GM23248 (cell line): ENCODE results near the gene MPRIP. TPM values are rescaled to one million over a fixed set of nuclear protein-coding genes. Genes with fewer than 3 reads are reported as not detected.
A peak's percentile ranks its signal among the peaks of the same experiment; 100 is the strongest.

Experiments
- DNase-seq: peaks from one replicate; pipeline ENCODE4 v3.0.0-alpha.2; 2015
- H2AFZ ChIP-seq: fragments of 200-600 bp; sonication (generic); 2 replicates; pipeline ENCODE4 v1.6.1; 2016; ENCODE audit warnings: antibody characterized with exemption
- H3F3A ChIP-seq: fragments of 200-600 bp; sonication (generic); 2 replicates; pipeline ENCODE4 v1.6.1; 2016; ENCODE audit warnings: mild to moderate bottlenecking, antibody characterized with exemption, mixed run types; ENCODE audit not compliant: insufficient read depth
- H3K27ac ChIP-seq: fragments of 200-600 bp; sonication (generic); 2 replicates; pipeline ENCODE4 v1.5.1; 2016; ENCODE audit warnings: mild to moderate bottlenecking
- H3K27me3 ChIP-seq: fragments of 200-600 bp; sonication (generic); replicated peaks from 2 replicates; pipeline ENCODE4 v1.6.1; 2016; ENCODE audit warnings: mild to moderate bottlenecking; ENCODE audit not compliant: insufficient read depth
- H3K36me3 ChIP-seq: fragments of 200-600 bp; sonication (generic); 2 replicates; pipeline ENCODE4 v1.6.1; 2016; ENCODE audit warnings: low read depth, mild to moderate bottlenecking
- H3K4me1 ChIP-seq: fragments of 200-600 bp; sonication (generic); 2 replicates; pipeline ENCODE4 v1.6.1; 2016; ENCODE audit warnings: mild to moderate bottlenecking; ENCODE audit not compliant: insufficient read depth
- H3K4me2 ChIP-seq: fragments of 200-600 bp; sonication (generic); one replicate; pipeline ENCODE4 v1.6.1; 2016; ENCODE audit warnings: mild to moderate bottlenecking; ENCODE audit not compliant: unreplicated experiment
- H3K4me3 ChIP-seq: fragments of 200-600 bp; sonication (generic); 2 replicates; pipeline ENCODE4 v1.5.1; 2016; ENCODE audit warnings: mild to moderate bottlenecking
- H3K79me2 ChIP-seq: fragments of 200-600 bp; sonication (generic); 2 replicates; pipeline ENCODE4 v1.6.1; 2016; ENCODE audit warnings: mild to moderate bottlenecking; ENCODE audit not compliant: insufficient read depth
- H3K9ac ChIP-seq: fragments of 200-600 bp; sonication (generic); 2 replicates; pipeline ENCODE4 v1.6.1; 2016; ENCODE audit warnings: mild to moderate bottlenecking
- H3K9me2 ChIP-seq: fragments of 200-600 bp; sonication (generic); 2 replicates; pipeline ENCODE4 v1.6.1; 2016; ENCODE audit warnings: mixed run types, mild to moderate bottlenecking, moderate library complexity; ENCODE audit not compliant: insufficient read depth
- H3K9me3 ChIP-seq: fragments of 200-600 bp; sonication (generic); one replicate; pipeline ENCODE4 v1.6.1; 2017; ENCODE audit warnings: low read depth
- H4K20me1 ChIP-seq: fragments of 200-600 bp; sonication (generic); 2 replicates; pipeline ENCODE4 v1.6.0; 2016; ENCODE audit not compliant: insufficient read depth
- EZH2 ChIP-seq: fragments of 200-600 bp; sonication (generic); IDR thresholded peaks from 2 replicates; pipeline ENCODE4 v1.6.1; 2018; ENCODE audit warnings: antibody characterized with exemption, mild to moderate bottlenecking; ENCODE audit not compliant: insufficient read depth, poor library complexity, severe bottlenecking
- EZH2phosphoT487 ChIP-seq: fragments of 200-600 bp; sonication (generic); IDR thresholded peaks from 2 replicates; pipeline ENCODE4 v1.6.1; 2018; ENCODE audit warnings: antibody characterized with exemption, moderate library complexity, mild to moderate bottlenecking, low read depth; ENCODE audit not compliant: insufficient read depth
- WGBS, 2 experiments: methylation state at CpG; one replicate each; pipeline ENCODE4 v1.1.6; 2015 to 2017; ENCODE audit warnings: low lambda C conversion rate in 2 of 2, low coverage in 1 of 2; ENCODE audit errors: missing lambda C conversion rate in 2 of 2; 5-methylcytosine and 5-hydroxymethylcytosine counted together
- in situ Hi-C: fragments of 300-500 bp; cut with MboI; formaldehyde crosslinking; loops from 2 replicates; pipeline ENCODE4 v1.15.0; 2020
- polyA plus RNA-seq: library from polyadenylated mRNA; unstranded; fragments of >200 nt; fragmentation: Nextera tagmentation; extraction: Ambion mirVana; gene quantifications from 2 replicates; pipeline ENCODE4 v1.2.1, GENCODE V29; 2016
- total RNA-seq: library from RNA; depleted of rRNA; stranded (reverse); fragments of >200 nt; shearing (Covaris generic); gene quantifications from 2 replicates; pipeline ENCODE4 v1.2.3, GENCODE V29; 2014

MPRIP gene
- total and polyA plus RNA-seq, 2 experiments from 2014 or later, result 73.5 to 292 TPM

GRCh38 chr17:17041571-17042383 lies 480 bp upstream of the MPRIP start:
- Histone ChIP-seq H3K9ac (peak overlapping the region; percentile 68), H3K27me3 (no peaks in the 10 kb centered on the region), H3K4me1 (peaks cover 32% of the 10 kb centered on the region), H3K4me3 (peak overlapping the region; percentile 78), H3K27ac (peak overlapping the region; percentile 61), H3K9me2 (no peaks in the 10 kb centered on the region), H3K36me3 (no peaks in the 10 kb centered on the region), H2AFZ (peak overlapping the region; percentile 91), H3K4me2 (peak overlapping the region; percentile 86), H3F3A (peaks cover 52% of the 10 kb centered on the region), H3K9me3 (no peaks in the 10 kb centered on the region), H3K79me2 (peaks cover 41% of the 10 kb centered on the region), H4K20me1 (peaks cover 11% of the 10 kb centered on the region; the same call in 1 of the 2 replicates)
- peak; percentile 97 for DNase-seq
- 3 to 4% methylated on average over 26 to 32 of the region's 44 CpGs for WGBS, 2 experiments
- TF ChIP-seq EZH2phosphoT487 (no peak), EZH2 (no peak)
- in situ Hi-C loops, result no loop called here

DNA sequence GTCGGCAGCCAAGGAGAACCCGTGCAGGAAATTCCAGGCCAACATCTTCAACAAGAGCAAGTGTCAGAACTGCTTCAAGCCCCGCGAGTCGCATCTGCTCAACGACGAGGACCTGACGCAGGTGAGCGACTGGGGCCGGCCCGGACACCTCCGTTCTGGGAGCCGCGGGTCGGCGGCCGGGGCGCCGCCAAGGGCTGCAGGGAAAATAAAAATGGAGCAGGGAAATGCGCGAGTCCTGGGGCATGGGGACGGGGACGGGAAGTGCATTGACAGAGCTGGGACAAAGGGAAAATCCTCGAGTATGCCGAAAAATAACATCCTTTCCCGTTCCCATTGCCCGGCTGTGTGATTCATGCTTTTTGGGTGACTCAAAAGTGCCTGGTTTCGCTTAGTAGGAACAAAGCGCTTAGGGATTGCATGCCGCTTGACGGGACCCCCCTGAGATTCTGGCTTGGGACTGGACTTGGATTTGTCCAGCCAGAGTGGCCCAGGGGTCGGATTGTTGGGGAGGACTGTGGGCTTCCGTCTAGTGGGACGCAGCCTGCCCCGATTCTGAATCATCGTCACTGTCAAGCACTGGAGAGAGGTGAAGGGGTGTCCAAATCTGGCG lies 699 bp downstream of the MPRIP start:
- peak; percentile 82 for DNase-seq
- Histone ChIP-seq H2AFZ (peak overlapping the region; percentile 54), H3K79me2 (peaks cover 53% of the 10 kb centered on the region), H3K9me3 (no peaks in the 10 kb centered on the region), H3F3A (peaks cover 54% of the 10 kb centered on the region), H3K9ac (peak overlapping the region; percentile 94), H3K4me1 (peaks cover 31% of the 10 kb centered on the region), H3K27me3 (no peaks in the 10 kb centered on the region), H3K27ac (peak overlapping the region; percentile 82), H3K4me2 (peak overlapping the region; percentile 100), H4K20me1 (peaks cover 11% of the 10 kb centered on the region; the same call in 1 of the 2 replicates), H3K36me3 (no peaks in the 10 kb centered on the region), H3K9me2 (no peaks in the 10 kb centered on the region), H3K4me3 (peak overlapping the region; percentile 95)
- in situ Hi-C loops, result no loop called here
- TF ChIP-seq EZH2 (no peak), EZH2phosphoT487 (no peak)
- WGBS, 2 experiments, result 1% methylated on average over 37 of the region's 37 CpGs

- peak overlapping the region; percentile 94 for H3K9ac ChIP-seq
- peak; percentile 81 for DNase-seq
- TF ChIP-seq EZH2, result no peak
- no peak for TF ChIP-seq EZH2phosphoT487
- no peaks in the 10 kb centered on the region for H3K36me3 ChIP-seq
- peaks cover 11% of the 10 kb centered on the region; the same call in 1 of the 2 replicates for H4K20me1 ChIP-seq
- WGBS, 2 experiments, result 1 to 2% methylated on average over 19 of the region's 19 CpGs
- H2AFZ ChIP-seq, result peak overlapping the region; percentile 54; the same call in 1 of the 2 replicates
- peaks cover 60% of the 10 kb centered on the region for H3K79me2 ChIP-seq
- peak overlapping the region; percentile 100 for H3K4me2 ChIP-seq
- peak overlapping the region; percentile 82 for H3K27ac ChIP-seq
- peak overlapping the region; percentile 95 for H3K4me3 ChIP-seq
- no peaks in the 10 kb centered on the region for H3K9me2 ChIP-seq
- peaks cover 31% of the 10 kb centered on the region for H3K4me1 ChIP-seq
- H3K27me3 ChIP-seq, result no peaks in the 10 kb centered on the region
- peaks cover 56% of the 10 kb centered on the region for H3F3A ChIP-seq
- no peaks in the 10 kb centered on the region for H3K9me3 ChIP-seq
- in situ Hi-C loops, result no loop called here
Observed at GRCh38 chr17:17043461-17044271, 1.4 kb downstream of the MPRIP start.

- Histone ChIP-seq H4K20me1 (peaks cover 11% of the 10 kb centered on the region; the same call in 1 of the 2 replicates), H3K4me1 (peaks cover 31% of the 10 kb centered on the region), H3K27ac (peak overlapping the region; percentile 82), H3K9ac (peak overlapping the region; percentile 94), H3K36me3 (no peaks in the 10 kb centered on the region), H3K9me2 (no peaks in the 10 kb centered on the region), H3K4me3 (peak overlapping the region; percentile 95), H2AFZ (no peak overlapping the region), H3F3A (peaks cover 60% of the 10 kb centered on the region), H3K9me3 (no peaks in the 10 kb centered on the region), H3K4me2 (peak overlapping the region; percentile 100), H3K27me3 (no peaks in the 10 kb centered on the region), H3K79me2 (peaks cover 74% of the 10 kb centered on the region)
- DNase-seq, result peak; percentile 76
- 1 to 2% methylated on average over 6 of the region's 6 CpGs for WGBS, 2 experiments
- no peak for TF ChIP-seq EZH2
- in situ Hi-C loops, result no loop called here
Observed at GRCh38 chr17:17044846-17045561, 2.7 kb downstream of the MPRIP start.
